Endothelial cell of umbilical vein (primary cell): ENCODE results near the gene GAB1. TPM values are rescaled to one million over a fixed set of nuclear protein-coding genes. Genes with fewer than 3 reads are reported as not detected.

Experiments used
- BruUV-seq: library from RNA; stranded (reverse); fragments of 400-500 nt; replicated peaks from 2 replicates; lab custom pipeline; 2021; lab: Mats Ljungman, UMichigan
- CTCF ChIA-PET: fragments of 300-600, 350-600 bp; sonication (Branson Sonifier 250); formaldehyde crosslinking; loops from one replicate; lab custom pipeline; 2021; ENCODE audit warnings: antibody characterized with exemption, inconsistent platforms; lab: Charles Lee
- POLR2A ChIA-PET: fragments of 300-600, 350-600 bp; sonication (Branson Sonifier 250); formaldehyde crosslinking; loops from one replicate; lab custom pipeline; 2021; ENCODE audit warnings: antibody characterized with exemption, inconsistent platforms; lab: Charles Lee
- DNase-seq: peaks from one replicate; pipeline ENCODE4 v3.0.0-alpha.2; 2011; ENCODE audit warnings: low read depth, low spot score
- FAIRE-seq: peaks from 2 replicates; lab custom pipeline; 2011; peaks lifted over from hg19 to GRCh38; lab: Jason Lieb, UNC
- H2AFZ ChIP-seq: 2 replicates; pipeline ENCODE4 v1.6.0; 2012; ENCODE audit warnings: low read depth, low read length, control low read depth, inconsistent platforms
- H3K27ac ChIP-seq: 2 replicates; pipeline ENCODE4 v1.5.1; 2011; ENCODE audit warnings: low read depth, mild to moderate bottlenecking, control low read depth, low read length, moderate library complexity; ENCODE audit not compliant: insufficient read depth
- H3K27me3 ChIP-seq, 2 experiments: 2 replicates each; pipeline versions ENCODE4 v1.6.0 to v1.6.1; 2011; ENCODE audit warnings: low read length in 2 of 2, mixed read lengths in 1 of 2; ENCODE audit not compliant: control insufficient read depth in 2 of 2, insufficient read depth in 2 of 2
- H3K36me3 ChIP-seq, 2 experiments: 2 replicates in 1 of 2; 3 replicates in 1 of 2; pipeline ENCODE4 v1.5.1; 2011; ENCODE audit warnings: low read length in 2 of 2, mild to moderate bottlenecking in 1 of 2, moderate library complexity in 1 of 2; ENCODE audit not compliant: control insufficient read depth in 2 of 2, insufficient read depth in 2 of 2; ENCODE audit errors: extremely low read depth in 1 of 2
- H3K4me1 ChIP-seq: 3 replicates; pipeline ENCODE4 v1.5.1; 2011; ENCODE audit warnings: mild to moderate bottlenecking, low read length; ENCODE audit not compliant: control insufficient read depth, insufficient read depth; ENCODE audit errors: extremely low read depth
- H3K4me2 ChIP-seq: 2 replicates; pipeline ENCODE4 v1.6.1; 2011; ENCODE audit warnings: low read length, control low read depth, mixed read lengths; ENCODE audit not compliant: insufficient read depth
- H3K4me3 ChIP-seq, 3 experiments: fragments of 200-600 bp in 1 of 3; sonication (generic), shearing (Covaris generic) in 1 of 3; replicated peaks in 1 of 3; 2 replicates each; pipeline ENCODE4 v1.5.1; 2011 to 2016; ENCODE audit warnings: control low read depth in 3 of 3, low read length in 3 of 3, mild to moderate bottlenecking in 2 of 3, inconsistent platforms in 1 of 3, low read depth in 1 of 3, moderate library complexity in 1 of 3; ENCODE audit not compliant: insufficient read depth in 1 of 3
- H3K79me2 ChIP-seq: 2 replicates; pipeline ENCODE4 v1.6.0; 2012; ENCODE audit warnings: low read length, inconsistent platforms; ENCODE audit not compliant: control insufficient read depth, insufficient read depth
- H3K9ac ChIP-seq: replicated peaks from 2 replicates; pipeline ENCODE3; 2011; ENCODE audit warnings: low read length, control low read depth; ENCODE audit not compliant: insufficient read depth; ENCODE audit errors: extremely low read depth
- H3K9me1 ChIP-seq: replicated peaks from 3 replicates; pipeline ENCODE4 v1.6.0; 2011; ENCODE audit warnings: mild to moderate bottlenecking, low read length; ENCODE audit not compliant: control insufficient read depth, insufficient read depth; ENCODE audit errors: extremely low read depth
- H3K9me3 ChIP-seq: replicated peaks from 2 replicates; pipeline ENCODE4 v1.5.1; 2012; ENCODE audit warnings: low read length, inconsistent platforms; ENCODE audit not compliant: control insufficient read depth, insufficient read depth
- H4K20me1 ChIP-seq: replicated peaks from 2 replicates; pipeline ENCODE3; 2011; ENCODE audit warnings: mild to moderate bottlenecking, low read length; ENCODE audit not compliant: control insufficient read depth, insufficient read depth; ENCODE audit errors: extremely low read depth
- EZH2 ChIP-seq: IDR thresholded peaks from 2 replicates; pipeline ENCODE4 v1.6.1; 2012; ENCODE audit warnings: borderline replicate concordance, low read depth, mild to moderate bottlenecking, moderate library complexity, low read length, inconsistent platforms; ENCODE audit not compliant: severe bottlenecking
- FOS ChIP-seq: IDR thresholded peaks from 2 replicates; pipeline ENCODE4 v1.6.1; 2011; ENCODE audit warnings: mild to moderate bottlenecking, low read length, moderate library complexity, borderline replicate concordance; ENCODE audit not compliant: insufficient read depth
- GATA2 ChIP-seq: IDR thresholded peaks from 2 replicates; pipeline ENCODE4 v1.7.0; 2011; ENCODE audit warnings: low read depth, mild to moderate bottlenecking, moderate library complexity, mixed read lengths, low read length; ENCODE audit not compliant: insufficient read length, insufficient read depth
- JUN ChIP-seq: IDR thresholded peaks from 2 replicates; pipeline ENCODE4 v1.6.1; 2011; ENCODE audit warnings: borderline replicate concordance, low read depth; ENCODE audit not compliant: insufficient read length, insufficient read depth
- MYC ChIP-seq: IDR thresholded peaks from one replicate; pipeline ENCODE4 v1.6.1; 2011; ENCODE audit warnings: mild to moderate bottlenecking, low read depth, low read length
- POLR2A ChIP-seq: IDR thresholded peaks from 2 replicates; pipeline ENCODE4 v1.6.1; 2012; ENCODE audit warnings: low read depth, mild to moderate bottlenecking, control low read depth, low read length
- POLR2AphosphoS5 ChIP-seq: IDR thresholded peaks from 2 replicates; pipeline ENCODE4 v1.6.1; 2012; ENCODE audit warnings: low read depth, mild to moderate bottlenecking, control low read depth, low read length, moderate library complexity; ENCODE audit not compliant: insufficient read depth
- dilution Hi-C: fragments of 300-500 bp; cut with MboI; formaldehyde crosslinking; loops from one replicate; pipeline ENCODE4 v1.15.0; 2019; ENCODE audit warnings: low sequenced_read_pairs; ENCODE audit not compliant: extremely low pct_ligation_motif_present
- intact Hi-C: fragments of 100-400 bp; cut with micrococcal nuclease; formaldehyde crosslinking; loops from one replicate; pipeline ENCODE4 v1.10.0; 2022
- polyA plus RNA-seq, 4 experiments: library from polyadenylated mRNA; depleted of rRNA in 3 of 4; stranded (reverse) in 3 of 4; unstranded in 1 of 4; fragments of >200 nt; gene quantifications; 2 replicates each; pipeline versions ENCODE4 v1.2.1 to v1.2.3, GENCODE V29; 2011 to 2012; ENCODE audit warnings: missing spikeins in 1 of 4
- total RNA-seq: library from RNA; stranded (reverse); gene quantifications from 2 replicates; pipeline ENCODE4 v1.2.3, GENCODE V29; 2021
- TF ChIP-seq, protein P1 (sequence below): IDR thresholded peaks from 2 replicates; pipeline ENCODE4 v1.6.1; 2011; ENCODE audit not compliant: insufficient read depth, insufficient read length
- TF ChIP-seq, protein P2 (sequence below), 2 donors: IDR thresholded peaks; 1 replicate in 1 of 2; 2 replicates in 1 of 2; pipeline ENCODE4 v1.5.1; 2011; ENCODE audit warnings: low read length in 2 of 2, mild to moderate bottlenecking in 2 of 2, moderate library complexity in 2 of 2, control low read depth in 1 of 2, inconsistent platforms in 1 of 2, low read depth in 1 of 2; ENCODE audit not compliant: insufficient read depth in 1 of 2; ENCODE audit errors: extremely low read depth in 1 of 2

GAB1 gene
- total and polyA plus RNA-seq, 2 donors (not counting 3 experiments of a cell fraction or from before 2014, with no cell fraction given), result 9.3 to 37.7 TPM

DNA sequence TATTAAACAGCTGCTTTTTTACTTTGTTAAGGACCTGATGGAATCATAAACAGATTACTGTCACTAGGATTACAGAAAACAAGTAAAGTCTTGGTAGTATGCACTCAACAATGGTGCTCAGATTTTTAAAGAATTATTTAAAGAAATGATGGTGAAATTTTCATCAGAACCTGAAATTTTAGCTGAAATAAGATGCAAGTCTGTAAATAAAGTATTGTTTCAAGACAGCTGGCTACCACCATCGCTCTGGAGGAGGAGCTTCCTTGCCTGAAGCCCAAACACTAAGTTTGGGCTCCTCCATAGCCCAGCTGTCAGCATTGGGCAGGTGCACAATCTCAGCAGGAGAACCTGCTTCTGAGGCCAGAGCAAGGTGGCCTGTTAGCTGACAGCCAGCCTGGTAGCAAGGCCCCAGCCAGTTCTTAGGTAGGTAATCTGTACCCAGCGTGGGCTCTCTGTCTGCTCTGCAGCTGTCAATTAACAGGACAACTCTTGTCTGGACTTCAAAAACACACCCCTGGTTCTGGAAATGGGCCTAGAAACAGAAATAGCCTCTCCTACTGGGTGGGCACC, 4.6 kb downstream of the GAB1 start:
- DNase-seq (no peak), FAIRE-seq (no peak)
- POLR2A ChIA-PET, result no interaction called here
- Histone ChIP-seq H3K9me3 (no peaks in the 10 kb centered on the region), H2AFZ (no peak overlapping the region), H3K4me3 (no peak overlapping the region), H4K20me1 (no peaks in the 10 kb centered on the region), H3K9me1 (no peaks in the 10 kb centered on the region), H3K9ac (no peak overlapping the region), H3K4me1 (peaks cover 5% of the 10 kb centered on the region), H3K27me3 (no peaks in the 10 kb centered on the region), H3K27ac (no peak overlapping the region), H3K79me2 (no peaks in the 10 kb centered on the region), H3K4me2 (no peak overlapping the region), H3K36me3 (no peaks in the 10 kb centered on the region)
- intact Hi-C loops, result no loop called here
- no TSS peak for BruUV-seq
- TF ChIP-seq EZH2 (no peak), FOS (no peak), POLR2A (no peak), POLR2AphosphoS5 (no peak), MYC (no peak), GATA2 (no peak), JUN (no peak)
- TF ChIP-seq, protein P1, sequence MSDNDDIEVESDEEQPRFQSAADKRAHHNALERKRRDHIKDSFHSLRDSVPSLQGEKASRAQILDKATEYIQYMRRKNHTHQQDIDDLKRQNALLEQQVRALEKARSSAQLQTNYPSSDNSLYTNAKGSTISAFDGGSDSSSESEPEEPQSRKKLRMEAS, result no peak
- TF ChIP-seq, protein P2, sequence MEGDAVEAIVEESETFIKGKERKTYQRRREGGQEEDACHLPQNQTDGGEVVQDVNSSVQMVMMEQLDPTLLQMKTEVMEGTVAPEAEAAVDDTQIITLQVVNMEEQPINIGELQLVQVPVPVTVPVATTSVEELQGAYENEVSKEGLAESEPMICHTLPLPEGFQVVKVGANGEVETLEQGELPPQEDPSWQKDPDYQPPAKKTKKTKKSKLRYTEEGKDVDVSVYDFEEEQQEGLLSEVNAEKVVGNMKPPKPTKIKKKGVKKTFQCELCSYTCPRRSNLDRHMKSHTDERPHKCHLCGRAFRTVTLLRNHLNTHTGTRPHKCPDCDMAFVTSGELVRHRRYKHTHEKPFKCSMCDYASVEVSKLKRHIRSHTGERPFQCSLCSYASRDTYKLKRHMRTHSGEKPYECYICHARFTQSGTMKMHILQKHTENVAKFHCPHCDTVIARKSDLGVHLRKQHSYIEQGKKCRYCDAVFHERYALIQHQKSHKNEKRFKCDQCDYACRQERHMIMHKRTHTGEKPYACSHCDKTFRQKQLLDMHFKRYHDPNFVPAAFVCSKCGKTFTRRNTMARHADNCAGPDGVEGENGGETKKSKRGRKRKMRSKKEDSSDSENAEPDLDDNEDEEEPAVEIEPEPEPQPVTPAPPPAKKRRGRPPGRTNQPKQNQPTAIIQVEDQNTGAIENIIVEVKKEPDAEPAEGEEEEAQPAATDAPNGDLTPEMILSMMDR (IDR thresholded peaks at IDR 0.05; ENCODE audit: extremely low read depth in 1 of 2, insufficient read depth in 1 of 2, low read depth in 1 of 2, low read length in 2 of 2), result no peak
- dilution Hi-C loops, result no loop called here
- CTCF ChIA-PET, result interaction anchor here (1.0 to 2.0 kb wide), 2 partner anchors 10 to 18 kb away, joined by 3 to 4 read pairs; no protein-coding TSS in a partner anchor
